GM23338 (cell line): ENCODE measurements around the gene CDKAL1.

Experiments used
- CREB1 ChIP-seq: fragments of 250-450 bp; sonication (Bioruptor Pico); IDR thresholded peaks from 2 replicates; pipeline ENCODE4 v1.5.0; 2020; ENCODE audit warnings: low read depth, mild to moderate bottlenecking, moderate library complexity
- CTCF ChIP-seq, 2 experiments: fragments of 200-600 bp in 1 of 2; sonication (generic) in 1 of 2; conservative IDR thresholded peaks; 2 replicates each; pipeline versions ENCODE4 v1.5.1 to v1.6.1; 2016 to 2017; ENCODE audit warnings: antibody characterized with exemption in 2 of 2, low read depth in 2 of 2, mild to moderate bottlenecking in 2 of 2, moderate library complexity in 1 of 2
- ETS1 ChIP-seq: IDR thresholded peaks from 2 replicates; pipeline ENCODE4 v1.6.1; 2016; ENCODE audit warnings: antibody characterized with exemption
- EZH2 ChIP-seq: fragments of 200-600 bp; sonication (generic); IDR thresholded peaks from one replicate; pipeline ENCODE4 v1.8.0; 2017; ENCODE audit warnings: antibody characterized with exemption, mild to moderate bottlenecking, low read depth; ENCODE audit not compliant: unreplicated experiment
- EZH2phosphoT487 ChIP-seq: fragments of 200-600 bp; sonication (generic); IDR thresholded peaks from one replicate; pipeline ENCODE4 v1.8.1; 2018; ENCODE audit warnings: antibody characterized with exemption; ENCODE audit not compliant: unreplicated experiment
- JUNB ChIP-seq: IDR thresholded peaks from one replicate; pipeline ENCODE4 v1.6.1; 2016; ENCODE audit warnings: antibody characterized with exemption; ENCODE audit not compliant: unreplicated experiment
- NANOG ChIP-seq: IDR thresholded peaks from 2 replicates; pipeline ENCODE4 v1.6.1; 2016; ENCODE audit warnings: antibody characterized with exemption, borderline replicate concordance
- POLR2AphosphoS5 ChIP-seq: IDR thresholded peaks from 2 replicates; pipeline ENCODE4 v1.6.1; 2016; ENCODE audit warnings: antibody characterized with exemption, low read depth
- REST ChIP-seq: IDR thresholded peaks from one replicate; pipeline ENCODE4 v1.6.1; 2018; ENCODE audit warnings: antibody characterized with exemption; ENCODE audit not compliant: unreplicated experiment
- ZNF114 ChIP-seq: fragments of 250-450 bp; sonication (Bioruptor Pico); IDR thresholded peaks from 2 replicates; pipeline ENCODE4 v1.5.0; 2020; ENCODE audit warnings: mild to moderate bottlenecking, moderate library complexity
- ZNF331 ChIP-seq: fragments of 250-450 bp; sonication (Bioruptor Pico); IDR thresholded peaks from 2 replicates; pipeline ENCODE4 v1.5.0; 2020; ENCODE audit warnings: low read depth, mild to moderate bottlenecking, moderate library complexity

GRCh38 chr6:20708367-20709124 lies 174.3 kb downstream of the CDKAL1 start:
- TF ChIP-seq CTCF (conservative IDR thresholded peaks at IDR 0.05; ENCODE audit: low read depth in 2 of 2) (no peak), REST (no peak), POLR2AphosphoS5 (no peak), EZH2phosphoT487 (no peak), NANOG (no peak), CREB1 (no peak), JUNB (no peak), ZNF114 (CRISPR knock-in tag) (no peak), ZNF331 (no peak), EZH2 (no peak), ETS1 (no peak)
